HepG2 (cell line): ENCODE measurements around the gene ADM5. TPM values are rescaled to one million over a fixed set of nuclear protein-coding genes. Genes with fewer than 3 reads are reported as not detected.
A peak's percentile ranks its signal among the peaks of the same experiment; 100 is the strongest.

ENCODE experiments used
- ARID4A ChIP-seq: sonication (generic); formaldehyde crosslinking; IDR thresholded peaks from 2 replicates; pipeline ENCODE4 v1.5.0; 2020; ENCODE audit warnings: mild to moderate bottlenecking, missing genetic modification reagents, borderline replicate concordance
- FOXO1 ChIP-seq: sonication (generic); formaldehyde crosslinking; IDR thresholded peaks from 2 replicates; pipeline ENCODE4 v1.4.0; 2020; ENCODE audit warnings: missing genetic modification reagents
- HDAC2 ChIP-seq: sonication (generic); formaldehyde crosslinking; IDR thresholded peaks from 2 replicates; pipeline ENCODE4 v1.4.0; 2020; ENCODE audit warnings: missing genetic modification reagents
- LCORL ChIP-seq, 2 experiments: fragments of 450-650 bp in 1 of 2; sonication (generic) in 1 of 2; formaldehyde crosslinking in 1 of 2; IDR thresholded peaks; 2 replicates each; pipeline versions ENCODE4 v1.5.0 to v1.6.1; 2017 to 2020; ENCODE audit warnings: antibody characterized with exemption in 1 of 2, missing genetic modification reagents in 1 of 2
- MLLT10 ChIP-seq: sonication (generic); formaldehyde crosslinking; IDR thresholded peaks from 2 replicates; pipeline ENCODE4 v1.4.0; 2020; ENCODE audit warnings: missing genetic modification reagents
- MNT ChIP-seq: fragments of 450-650 bp; IDR thresholded peaks from 2 replicates; pipeline ENCODE4 v1.6.1; 2016
- NFYC ChIP-seq: IDR thresholded peaks from 2 replicates; pipeline ENCODE4 v1.6.1; 2016; ENCODE audit warnings: missing genetic modification reagents, missing compliant biosample characterization
- PHB2 ChIP-seq: fragments of 450-650 bp; IDR thresholded peaks from 2 replicates; pipeline ENCODE4 v1.6.1; 2018; ENCODE audit not compliant: partially characterized antibody
- POGZ ChIP-seq: sonication (generic); formaldehyde crosslinking; IDR thresholded peaks from 2 replicates; pipeline ENCODE4 v1.4.0; 2020; ENCODE audit warnings: mild to moderate bottlenecking, missing genetic modification reagents
- REXO4 ChIP-seq: sonication (generic); formaldehyde crosslinking; IDR thresholded peaks from 2 replicates; pipeline ENCODE4 v1.8.0; 2022; ENCODE audit warnings: missing genetic modification reagents, mild to moderate bottlenecking, borderline replicate concordance
- RFXANK ChIP-seq: IDR thresholded peaks from 2 replicates; pipeline ENCODE4 v1.6.1; 2016
- ZBTB25 ChIP-seq: IDR thresholded peaks from 2 replicates; pipeline ENCODE4 v1.6.1; 2018; ENCODE audit warnings: missing genetic modification reagents
- ZNF143 ChIP-seq: sonication (generic); formaldehyde crosslinking; IDR thresholded peaks from 2 replicates; pipeline ENCODE4 v1.4.0; 2020; ENCODE audit warnings: missing genetic modification reagents
- ZNF33B ChIP-seq: sonication (generic); formaldehyde crosslinking; IDR thresholded peaks from 2 replicates; pipeline ENCODE4 v1.5.1; 2020; ENCODE audit warnings: mild to moderate bottlenecking, missing genetic modification reagents
- ZNF383 ChIP-seq: sonication (generic); formaldehyde crosslinking; IDR thresholded peaks from 2 replicates; pipeline ENCODE4 v1.4.0; 2020; ENCODE audit warnings: missing genetic modification reagents, mild to moderate bottlenecking, borderline replicate concordance
- ZNF503 ChIP-seq: sonication (generic); formaldehyde crosslinking; IDR thresholded peaks from 2 replicates; pipeline ENCODE4 v1.4.0; 2020; ENCODE audit warnings: missing genetic modification reagents
- ZNF570 ChIP-seq: sonication (generic); formaldehyde crosslinking; IDR thresholded peaks from 2 replicates; pipeline ENCODE4 v1.4.0; 2020; ENCODE audit warnings: mild to moderate bottlenecking, missing genetic modification reagents, borderline replicate concordance
- ZNF644 ChIP-seq: IDR thresholded peaks from 2 replicates; pipeline ENCODE4 v1.6.1; 2016; ENCODE audit warnings: low read depth
- ZNF740 ChIP-seq: sonication (generic); formaldehyde crosslinking; IDR thresholded peaks from 2 replicates; pipeline ENCODE4 v1.4.0; 2020; ENCODE audit warnings: missing genetic modification reagents
- ZNF773 ChIP-seq: sonication (generic); formaldehyde crosslinking; IDR thresholded peaks from 2 replicates; pipeline ENCODE4 v1.4.0; 2020; ENCODE audit warnings: missing genetic modification reagents, borderline replicate concordance
- ZNF780A ChIP-seq: sonication (generic); formaldehyde crosslinking; IDR thresholded peaks from 2 replicates; pipeline ENCODE4 v1.8.0; 2022; ENCODE audit warnings: mild to moderate bottlenecking, missing genetic modification reagents, moderate library complexity
- ZNF891 ChIP-seq: sonication (generic); formaldehyde crosslinking; IDR thresholded peaks from 2 replicates; pipeline ENCODE4 v1.5.0; 2020; ENCODE audit warnings: mild to moderate bottlenecking, missing genetic modification reagents
- polyA plus RNA-seq, 8 experiments: library from polyadenylated mRNA; depleted of rRNA in 3 of 8; stranded (reverse) in 7 of 8; unstranded in 1 of 8; fragments of >200 nt; fragmentation: Illumina TruSeq in 4 of 8; extraction: Trizol in 4 of 8; gene quantifications; 2 replicates each; pipeline versions ENCODE4 v1.2.1 to v1.2.3, GENCODE V29; 2011 to 2016; ENCODE audit warnings: low read depth in 4 of 8, missing spikeins in 1 of 8, mixed read lengths in 1 of 8; ENCODE audit not compliant: insufficient read depth in 1 of 8
- total RNA-seq, 5 experiments: library from RNA; depleted of rRNA; stranded (reverse); fragments of >200 nt; fragmentation: Illumina TruSeq; extraction: Trizol; gene quantifications; 2 replicates each; pipeline ENCODE4 v1.2.3, GENCODE V29; 2016; ENCODE audit warnings: low read depth in 1 of 5

Gene ADM5
- total and polyA plus RNA-seq, 2 of the 13 experiments (the other 11 are each of a cell fraction or from before 2014, with no cell fraction given), result 2.7 to 4.1 TPM

- TF ChIP-seq ZNF773 (CRISPR knock-in tag) (no peak; the same call in 1 of the 2 replicates), LCORL (IDR thresholded peaks at IDR 0.05) (no peak), LCORL (CRISPR knock-in tag; IDR thresholded peaks at IDR 0.05) (peak; percentile 48; the same call in 1 of the 2 replicates), POGZ (CRISPR knock-in tag) (peak; percentile 41; the same call in 1 of the 2 replicates), HDAC2 (CRISPR knock-in tag) (peak; percentile 48; the same call in 1 of the 2 replicates), REXO4 (no peak), NFYC (CRISPR knock-in tag) (no peak), ZNF503 (CRISPR knock-in tag) (no peak), ZNF143 (CRISPR knock-in tag) (0 out of 2 replicates have a peak, but pooled peaks have one; percentile 64), FOXO1 (peak; percentile 53; the same call in 1 of the 2 replicates), ZNF570 (CRISPR knock-in tag) (no peak), ZNF891 (peak; percentile 23; the same call in 1 of the 2 replicates), ZNF383 (no peak), MLLT10 (no peak), MNT (peak; percentile 85), ARID4A (CRISPR knock-in tag) (peak; percentile 95), ZBTB25 (CRISPR knock-in tag) (no peak; the same call in 1 of the 2 replicates), PHB2 (no peak), RFXANK (CRISPR knock-in tag) (peak; percentile 25; the same call in 1 of the 2 replicates), ZNF780A (no peak), ZNF644 (CRISPR knock-in tag) (no peak), ZNF33B (no peak), ZNF740 (CRISPR knock-in tag) (peak; percentile 84)
Observed at GRCh38 chr19:49677231-49677900, 12.0 kb upstream of the ADM5 start, which contains the start of gene PRMT1 (continued).
